IMR-90 (cell line): ENCODE data around the gene DNAH17. TPM values are rescaled to one million over a fixed set of nuclear protein-coding genes. Genes with fewer than 3 reads are reported as not detected.

Experiments
- ATAC-seq: fragments of 200-7000 bp; cut with Tn5 transposase; 2 replicates; pipeline ENCODE4 v1.9.1; 2020; ENCODE audit warnings: low read depth, mild to moderate bottlenecking, moderate library complexity
- BruUV-seq: library from RNA; stranded (reverse); fragments of 400-500 nt; replicated peaks from 2 replicates; lab custom pipeline; 2021; lab: Mats Ljungman, UMichigan
- CTCF ChIA-PET: fragments of 300-600 bp; formaldehyde crosslinking; extraction: SDS; loops from one replicate; lab custom pipeline; 2021; ENCODE audit warnings: antibody characterized with exemption; lab: Yijun Ruan, JAX
- POLR2A ChIA-PET: fragments of 300-600 bp; sonication (Branson Sonifier 250); formaldehyde crosslinking; loops from one replicate; lab custom pipeline; 2022; ENCODE audit warnings: antibody characterized with exemption; ENCODE audit not compliant: unreplicated experiment; lab: Charles Lee
- DNase-seq: peaks from one replicate; pipeline ENCODE4 v3.0.0; 2013
- H2AFZ ChIP-seq: replicated peaks from 2 replicates; pipeline ENCODE3; 2013; ENCODE audit warnings: low read length, mild to moderate bottlenecking; ENCODE audit not compliant: poor library complexity
- H2AK5ac ChIP-seq: 2 replicates; pipeline ENCODE4 v1.6.1; 2013; ENCODE audit warnings: low read depth, low read length, inconsistent platforms
- H2AK9ac ChIP-seq: replicated peaks from 2 replicates; pipeline ENCODE3; 2013; ENCODE audit warnings: mild to moderate bottlenecking, low read depth, low read length, moderate library complexity; ENCODE audit not compliant: poor library complexity
- H2BK120ac ChIP-seq: 2 replicates; pipeline ENCODE4 v1.6.1; 2013; ENCODE audit warnings: low read depth, low read length, inconsistent platforms
- H2BK15ac ChIP-seq: 3 replicates; pipeline ENCODE4 v1.6.1; 2013; ENCODE audit warnings: low read depth, low read length, inconsistent platforms
- H2BK20ac ChIP-seq: 2 replicates; pipeline ENCODE4 v1.6.1; 2013; ENCODE audit warnings: low read depth, mild to moderate bottlenecking, inconsistent platforms, low read length, moderate library complexity
- H2BK5ac ChIP-seq: 2 replicates; pipeline ENCODE4 v1.6.1; 2013; ENCODE audit warnings: mild to moderate bottlenecking, low read depth, low read length, inconsistent platforms; ENCODE audit not compliant: poor library complexity, severe bottlenecking
- H3K14ac ChIP-seq: replicated peaks from 2 replicates; pipeline ENCODE4 v1.6.1; 2013; ENCODE audit warnings: low read depth, low read length, inconsistent platforms
- H3K18ac ChIP-seq: 2 replicates; pipeline ENCODE4 v1.6.1; 2013; ENCODE audit warnings: low read depth, low read length, control low read depth
- H3K23ac ChIP-seq: 2 replicates; pipeline ENCODE4 v1.6.1; 2013; ENCODE audit warnings: low read depth, low read length, inconsistent platforms
- H3K27ac ChIP-seq: 2 replicates; pipeline ENCODE4 v1.5.1; 2013; ENCODE audit warnings: mild to moderate bottlenecking, control low read depth, low read length; ENCODE audit not compliant: insufficient read depth
- H3K27me3 ChIP-seq: 2 replicates; pipeline ENCODE4 v1.6.1; 2013; ENCODE audit warnings: low read length; ENCODE audit not compliant: control insufficient read depth, insufficient read depth
- H3K36me3 ChIP-seq: 2 replicates; pipeline ENCODE4 v1.6.1; 2013; ENCODE audit warnings: low read length, mixed read lengths; ENCODE audit not compliant: control insufficient read depth, insufficient read depth
- H3K4ac ChIP-seq: 2 replicates; pipeline ENCODE4 v1.6.1; 2013; ENCODE audit warnings: low read depth, low read length, inconsistent platforms
- H3K4me1 ChIP-seq: 2 replicates; pipeline ENCODE4 v1.6.1; 2013; ENCODE audit warnings: low read length, mixed read lengths; ENCODE audit not compliant: control insufficient read depth, insufficient read depth
- H3K4me2 ChIP-seq: 2 replicates; pipeline ENCODE4 v1.6.1; 2013; ENCODE audit warnings: low read depth, mild to moderate bottlenecking, control low read depth, low read length, moderate library complexity
- H3K4me3 ChIP-seq: 2 replicates; pipeline ENCODE4 v1.5.1; 2013; ENCODE audit warnings: low read depth, mild to moderate bottlenecking, control low read depth, low read length, moderate library complexity; ENCODE audit not compliant: insufficient read depth
- H3K56ac ChIP-seq: 2 replicates; pipeline ENCODE4 v1.6.1; 2013; ENCODE audit warnings: low read length, inconsistent platforms; ENCODE audit not compliant: insufficient read depth; ENCODE audit errors: extremely low read depth
- H3K79me1 ChIP-seq, 2 experiments: 2 replicates each; pipeline ENCODE4 v1.6.1; 2013; ENCODE audit warnings: low read length in 2 of 2, inconsistent platforms in 1 of 2, low read depth in 1 of 2
- H3K9ac ChIP-seq: 2 replicates; pipeline ENCODE4 v1.6.1; 2013; ENCODE audit warnings: low read depth, low read length, control low read depth
- H3K9me1 ChIP-seq: 2 replicates; pipeline ENCODE4 v1.6.1; 2013; ENCODE audit warnings: low read length, inconsistent platforms; ENCODE audit not compliant: insufficient read depth
- H3K9me3 ChIP-seq: 2 replicates; pipeline ENCODE4 v1.6.1; 2013; ENCODE audit warnings: low read length; ENCODE audit not compliant: control insufficient read depth, insufficient read depth
- H4K20me1 ChIP-seq: 2 replicates; pipeline ENCODE4 v1.6.1; 2013; ENCODE audit warnings: low read length, inconsistent platforms; ENCODE audit not compliant: insufficient read depth
- H4K5ac ChIP-seq: 2 replicates; pipeline ENCODE4 v1.6.1; 2013; ENCODE audit warnings: mild to moderate bottlenecking, low read depth, low read length, control low read depth
- H4K8ac ChIP-seq, 2 experiments: 2 replicates each; pipeline ENCODE4 v1.6.1; 2013; ENCODE audit warnings: low read depth in 2 of 2, low read length in 2 of 2, control low read depth in 1 of 2, inconsistent platforms in 1 of 2
- H4K91ac ChIP-seq: 2 replicates; pipeline ENCODE4 v1.6.1; 2013; ENCODE audit warnings: low read depth, low read length, inconsistent platforms; ENCODE audit not compliant: insufficient read depth
- BHLHE40 ChIP-seq: fragments of 150-350 bp; IDR thresholded peaks from 2 replicates; pipeline ENCODE4 v1.6.1; 2016; ENCODE audit warnings: mild to moderate bottlenecking, low read depth, low read length
- CHD1 ChIP-seq: IDR thresholded peaks from 2 replicates; pipeline ENCODE4 v1.6.1; 2012; ENCODE audit warnings: low read depth, low read length, improper control_type of control experiment
- CTCF ChIP-seq: conservative IDR thresholded peaks from 2 replicates; pipeline ENCODE4 v1.5.1; 2012; ENCODE audit warnings: mild to moderate bottlenecking, low read depth, low read length, improper control_type of control experiment
- MAFK ChIP-seq: IDR thresholded peaks from 2 replicates; pipeline ENCODE4 v1.6.1; 2012; ENCODE audit warnings: low read depth, low read length, improper control_type of control experiment
- POLR2A ChIP-seq: IDR thresholded peaks from 2 replicates; pipeline ENCODE4 v1.6.1; 2012; ENCODE audit warnings: mild to moderate bottlenecking, low read depth, low read length
- RCOR1 ChIP-seq: IDR thresholded peaks from 2 replicates; pipeline ENCODE4 v1.6.1; 2012; ENCODE audit warnings: mild to moderate bottlenecking, low read length, improper control_type of control experiment; ENCODE audit not compliant: insufficient replicate concordance
- RFX5 ChIP-seq: IDR thresholded peaks from 2 replicates; pipeline ENCODE4 v1.8.0; 2012; ENCODE audit warnings: low read depth, mild to moderate bottlenecking, low read length, moderate library complexity
- SMC3 ChIP-seq: fragments of 150-350 bp; IDR thresholded peaks from 2 replicates; pipeline ENCODE4 v1.6.1; 2016; ENCODE audit warnings: low read depth, mild to moderate bottlenecking, antibody characterized with exemption, low read length, moderate library complexity
- WGBS, 2 experiments: methylation state at CpG; one replicate each; pipeline versions ENCODE4 v1.1.5 to v1.1.7; 2013; ENCODE audit warnings: missing lambda C conversion rate in 2 of 2; ENCODE audit not compliant: insufficient read length in 1 of 2; ENCODE audit errors: extremely low coverage in 2 of 2; 5-methylcytosine and 5-hydroxymethylcytosine counted together
- dilution Hi-C: fragments of 300-500 bp; cut with HindIII; formaldehyde crosslinking; loops from one replicate; pipeline ENCODE4 v1.14.3; 2018; ENCODE audit warnings: low sequenced_read_pairs; ENCODE audit not compliant: unreplicated experiment
- in situ Hi-C: fragments of 300-500 bp; cut with MboI; formaldehyde crosslinking; loops from 3 replicates; pipeline ENCODE4 v1.14.3; 2019; ENCODE audit warnings: low sequenced_read_pairs, inconsistent platforms, mixed read lengths
- intact Hi-C: fragments of 100-400 bp; cut with micrococcal nuclease; formaldehyde crosslinking; loops from 2 replicates; pipeline ENCODE4 v1.10.0; 2022
- polyA plus RNA-seq, 3 experiments: library from polyadenylated mRNA; depleted of rRNA; stranded (reverse); fragments of >200 nt; gene quantifications; 2 replicates each; pipeline ENCODE4 v1.2.3, GENCODE V29; 2012; ENCODE audit warnings: low replicate concordance in 1 of 3
- total RNA-seq: library from RNA; depleted of rRNA; stranded (reverse); fragments of >200 nt; gene quantifications from 2 replicates; pipeline ENCODE4 v1.2.3, GENCODE V29; 2012

The DNAH17 gene
- total and polyA plus RNA-seq, 2 of the 4 experiments (the other 2 are of a cell fraction) = not detected

GRCh38 chr17:78415821-78416711 lies 161.1 kb downstream of the DNAH17 start:
- H3K27me3 ChIP-seq = no peaks in the 10 kb centered on the region
- H3K9me1 ChIP-seq = peaks cover 17% of the 10 kb centered on the region
- ATAC-seq (peak; percentile 33), DNase-seq (peak; percentile 16)
- peaks cover 23% of the 10 kb centered on the region for H3K4me1 ChIP-seq
- H3K36me3 ChIP-seq = peaks cover 48% of the 10 kb centered on the region
- H4K8ac ChIP-seq = peak overlapping the region in 1 of 2 experiments; percentile 43; a peak in 1 of 4 replicates
- H2AFZ ChIP-seq = no peak overlapping the region
- 0 out of 2 replicates have a peak overlapping the region, but pooled peaks have one; percentile 35 for H3K56ac ChIP-seq
- H3K9me3 ChIP-seq = no peaks in the 10 kb centered on the region
- H3K9ac ChIP-seq = peak overlapping the region; percentile 40; the same call in 1 of the 2 replicates
- H3K79me1 ChIP-seq = peaks cover 43 to 85% of the 10 kb centered on the region in 2 experiments
- TF ChIP-seq SMC3 (no peak), BHLHE40 (no peak), CTCF (no peak), RFX5 (no peak), RCOR1 (no peak), MAFK (no peak), CHD1 (no peak), POLR2A (no peak)
- H2BK120ac ChIP-seq = 0 out of 2 replicates have a peak overlapping the region, but pooled peaks have one; percentile 18
- H3K18ac ChIP-seq = no peak overlapping the region
- no peak overlapping the region for H3K14ac ChIP-seq
- POLR2A ChIA-PET = interaction anchor here (0.8 kb wide), 1 partner anchor 57 kb away, joined by 3 read pairs; no protein-coding TSS in a partner anchor
- peak overlapping the region; percentile 56; the same call in 1 of the 2 replicates for H2AK5ac ChIP-seq
- no peak overlapping the region; the same call in 1 of the 2 replicates for H2BK20ac ChIP-seq
- H2BK15ac ChIP-seq = no peak overlapping the region; the same call in 2 of the 3 replicates
- no peak overlapping the region for H2BK5ac ChIP-seq
- dilution Hi-C loops (no loop called here), intact Hi-C loops (no loop called here), in situ Hi-C loops (loop anchor here (5.0 kb wide), 1 partner anchor 54 kb away; the partner anchor contains the start of gene SOCS3)
- no peak overlapping the region; the same call in 1 of the 2 replicates for H4K5ac ChIP-seq
- peak overlapping the region; percentile 50 for H3K4ac ChIP-seq
- CTCF ChIA-PET = interaction anchor here (1.5 kb wide), 1 partner anchor 55 kb away, joined by 5 read pairs; no protein-coding TSS in a partner anchor
- H4K91ac ChIP-seq = peak overlapping the region; percentile 47
- BruUV-seq = no TSS peak
- H2AK9ac ChIP-seq = no peak overlapping the region
- WGBS, 2 experiments = 83% methylated on average over 7 of the region's 17 CpGs; no CpG with 5 or more reads in 1 of the 2 experiments
- peaks cover 35% of the 10 kb centered on the region for H4K20me1 ChIP-seq
- peak overlapping the region; percentile 60 for H3K27ac ChIP-seq
- peak overlapping the region; percentile 23; the same call in 1 of the 2 replicates for H3K23ac ChIP-seq
- H3K4me2 ChIP-seq = no peak overlapping the region
- H3K4me3 ChIP-seq = no peak overlapping the region
